PC-9 (cell line): Measurements from ENCODE around the gene NCF4. TPM values are rescaled to one million over a fixed set of nuclear protein-coding genes. Genes with fewer than 3 reads are reported as not detected.

ENCODE experiments used
- BruUV-seq: library from RNA; stranded (reverse); fragments of 400-500 nt; replicated peaks from 2 replicates; lab custom pipeline; 2021; lab: Mats Ljungman, UMichigan
- CTCF ChIA-PET: fragments of 300-600 bp; sonication (Branson Sonifier 250); formaldehyde crosslinking; loops from one replicate; lab custom pipeline; 2022; ENCODE audit warnings: antibody characterized with exemption; lab: Charles Lee
- POLR2A ChIA-PET: fragments of 300-600 bp; sonication (Branson Sonifier 250); formaldehyde crosslinking; loops from one replicate; lab custom pipeline; 2022; ENCODE audit warnings: antibody characterized with exemption; ENCODE audit not compliant: unreplicated experiment; lab: Charles Lee
- DNase-seq, 2 experiments: peaks; one replicate each; pipeline versions ENCODE4 v3.0.0 to v3.0.0-alpha.2; 2015 to 2022; ENCODE audit warnings: mixed read lengths in 1 of 2
- H2AFZ ChIP-seq: fragments of 200-600 bp; sonication (generic); 2 replicates; pipeline ENCODE4 v1.8.1; 2017; ENCODE audit warnings: antibody characterized with exemption
- H3F3A ChIP-seq: fragments of 200-600 bp; sonication (generic); 2 replicates; pipeline ENCODE4 v1.8.1; 2017; ENCODE audit warnings: antibody characterized with exemption, mild to moderate bottlenecking, low read depth; ENCODE audit not compliant: insufficient read depth
- H3K27ac ChIP-seq: fragments of 200-600 bp; sonication (generic); 2 replicates; pipeline ENCODE4 v1.6.1; 2016; ENCODE audit warnings: mixed run types
- H3K27me3 ChIP-seq: fragments of 200-600 bp; sonication (generic); 2 replicates; pipeline ENCODE4 v1.6.1; 2016; ENCODE audit warnings: low read depth, mixed run types; ENCODE audit not compliant: insufficient read depth
- H3K36me3 ChIP-seq: fragments of 200-600 bp; sonication (generic); 2 replicates; pipeline ENCODE4 v1.6.1; 2016; ENCODE audit warnings: low read depth, mixed run types
- H3K4me1 ChIP-seq: fragments of 200-600 bp; sonication (generic); replicated peaks from 2 replicates; pipeline ENCODE4 v1.6.1; 2016; ENCODE audit warnings: mixed run types; ENCODE audit not compliant: insufficient read depth
- H3K4me2 ChIP-seq: fragments of 200-600 bp; sonication (generic); 2 replicates; pipeline ENCODE4 v1.6.1; 2017; ENCODE audit warnings: mixed run types
- H3K4me3 ChIP-seq: fragments of 200-600 bp; sonication (generic); 2 replicates; pipeline ENCODE4 v1.6.1; 2016; ENCODE audit warnings: mixed run types
- H3K79me2 ChIP-seq: fragments of 200-600 bp; sonication (generic); 2 replicates; pipeline ENCODE4 v1.6.1; 2017; ENCODE audit warnings: low read depth, mixed run types
- H3K9me2 ChIP-seq: fragments of 200-600 bp; sonication (generic); 2 replicates; pipeline ENCODE4 v1.8.1; 2017; ENCODE audit warnings: mild to moderate bottlenecking; ENCODE audit not compliant: insufficient read depth
- H3K9me3 ChIP-seq: fragments of 200-600 bp; sonication (generic); 2 replicates; pipeline ENCODE4 v1.8.1; 2016; ENCODE audit warnings: low read depth; ENCODE audit not compliant: insufficient read depth
- H4K20me1 ChIP-seq: fragments of 200-600 bp; sonication (generic); 2 replicates; pipeline ENCODE4 v1.8.1; 2017; ENCODE audit not compliant: insufficient read depth
- CTCF ChIP-seq: fragments of 200-600 bp; sonication (generic); conservative IDR thresholded peaks from 2 replicates; pipeline ENCODE4 v1.6.1; 2017; ENCODE audit warnings: mixed run types, antibody characterized with exemption, mild to moderate bottlenecking, moderate library complexity
- EZH2 ChIP-seq: fragments of 200-600 bp; sonication (generic); IDR thresholded peaks from 2 replicates; pipeline ENCODE4 v1.8.0; 2017; ENCODE audit warnings: antibody characterized with exemption, low read depth
- intact Hi-C: fragments of 100-400 bp; cut with micrococcal nuclease; formaldehyde crosslinking; loops from one replicate; pipeline ENCODE4 v1.10.0; 2022; ENCODE audit not compliant: unreplicated experiment
- total RNA-seq: library from RNA; stranded (reverse); gene quantifications from 2 replicates; pipeline ENCODE4 v1.2.3, GENCODE V29; 2021

Gene NCF4
- total RNA-seq, 1 experiment from 2014 or later = 3.9 TPM

GRCh38 chr22:36856121-36856791 is 4.5 kb upstream of the NCF4 start:
- no peaks in the 10 kb centered on the region for H3K36me3 ChIP-seq
- H3K9me3 ChIP-seq = no peaks in the 10 kb centered on the region
- H3K4me1 ChIP-seq = peaks cover 7% of the 10 kb centered on the region
- BruUV-seq = no TSS peak
- peak overlapping the region; percentile 13; the same call in 1 of the 2 replicates for H3K4me3 ChIP-seq
- peak overlapping the region; percentile 64 for H3K4me2 ChIP-seq
- no peaks in the 10 kb centered on the region for H3K79me2 ChIP-seq
- TF ChIP-seq CTCF = peak; percentile 100
- no peak for TF ChIP-seq EZH2
- ChIA-PET POLR2A (interaction anchor here (0.6 to 0.9 kb wide), 2 partner anchors 175 to 309 kb away, joined by 4 to 6 read pairs; no protein-coding TSS in a partner anchor), CTCF (interaction anchor here (0.5 to 1.7 kb wide), 23 partner anchors 17 to 404 kb away, joined by 3 to 17 read pairs (median 5); partner anchors contain the start of gene IFT27)
- no peak overlapping the region for H2AFZ ChIP-seq
- no peak overlapping the region for H3K27ac ChIP-seq
- DNase-seq = peak; percentile 68 to 94
- intact Hi-C loops = loop anchor here (1.0 to 5.0 kb wide), 6 partner anchors 66 to 341 kb away; no protein-coding TSS in a partner anchor
- H3K27me3 ChIP-seq = no peaks in the 10 kb centered on the region
- H4K20me1 ChIP-seq = no peaks in the 10 kb centered on the region
- H3F3A ChIP-seq = no peaks in the 10 kb centered on the region; the same call in 1 of the 2 replicates
- no peaks in the 10 kb centered on the region for H3K9me2 ChIP-seq

- Histone ChIP-seq H3K4me2 (peak overlapping the region; percentile 64), H4K20me1 (no peaks in the 10 kb centered on the region), H3K36me3 (no peaks in the 10 kb centered on the region), H2AFZ (no peak overlapping the region), H3K79me2 (no peaks in the 10 kb centered on the region), H3F3A (no peaks in the 10 kb centered on the region; the same call in 1 of the 2 replicates), H3K9me3 (no peaks in the 10 kb centered on the region), H3K27ac (no peak overlapping the region), H3K9me2 (no peaks in the 10 kb centered on the region), H3K4me3 (peak overlapping the region; percentile 13; the same call in 1 of the 2 replicates), H3K27me3 (no peaks in the 10 kb centered on the region), H3K4me1 (peaks cover 12% of the 10 kb centered on the region)
- ChIA-PET POLR2A (interaction anchor here (0.6 to 0.9 kb wide), 2 partner anchors 174 to 310 kb away, joined by 4 to 6 read pairs; no protein-coding TSS in a partner anchor), CTCF (interaction anchor here (1.0 to 1.7 kb wide), 8 partner anchors 9 to 310 kb away, joined by 3 to 17 read pairs (median 6); partner anchors contain the start of gene IFT27)
- no TSS peak for BruUV-seq
- intact Hi-C loops = loop anchor here (1.0 to 5.0 kb wide), 6 partner anchors 66 to 341 kb away; no protein-coding TSS in a partner anchor
- no peak for DNase-seq
- TF ChIP-seq CTCF = no peak
- TF ChIP-seq EZH2 = no peak
These were observed 4.0 kb upstream of the NCF4 start for GRCh38 chr22:36856792-36857135.

- H3K27me3 ChIP-seq = no peaks in the 10 kb centered on the region
- no peaks in the 10 kb centered on the region for H3F3A ChIP-seq
- TF ChIP-seq CTCF (no peak), EZH2 (no peak)
- no peaks in the 10 kb centered on the region for H3K36me3 ChIP-seq
- no peak overlapping the region for H3K4me2 ChIP-seq
- no peaks in the 10 kb centered on the region for H3K9me2 ChIP-seq
- H3K9me3 ChIP-seq = no peaks in the 10 kb centered on the region
- no TSS peak for BruUV-seq
- no peak overlapping the region for H3K27ac ChIP-seq
- ChIA-PET CTCF (interaction anchor here (0.5 to 1.4 kb wide), 3 partner anchors 8 to 185 kb away, joined by 3 to 4 read pairs (median 3); no protein-coding TSS in a partner anchor), POLR2A (interaction anchor here (0.7 kb wide), 1 partner anchor 10 kb away, joined by 3 read pairs; no protein-coding TSS in a partner anchor)
- H3K4me3 ChIP-seq = no peak overlapping the region
- no peaks in the 10 kb centered on the region for H4K20me1 ChIP-seq
- no peak overlapping the region for H2AFZ ChIP-seq
- H3K79me2 ChIP-seq = no peaks in the 10 kb centered on the region
- intact Hi-C loops = loop anchor here (5.0 kb wide), 2 partner anchors 184 to 339 kb away; no protein-coding TSS in a partner anchor
- no peak for DNase-seq
- peaks cover 12% of the 10 kb centered on the region for H3K4me1 ChIP-seq
These were observed 2.6 kb upstream of the NCF4 start for GRCh38 chr22:36858156-36858555.
